GM19035 (cell line): Measurements from ENCODE around the gene CHPF2.

Experiments used
- ATAC-seq: cut with Tn5 transposase; IDR thresholded peaks from one replicate; pipeline ENCODE4 v1.9.1; 2021; ENCODE audit not compliant: unreplicated experiment

The CHPF2 gene

DNA sequence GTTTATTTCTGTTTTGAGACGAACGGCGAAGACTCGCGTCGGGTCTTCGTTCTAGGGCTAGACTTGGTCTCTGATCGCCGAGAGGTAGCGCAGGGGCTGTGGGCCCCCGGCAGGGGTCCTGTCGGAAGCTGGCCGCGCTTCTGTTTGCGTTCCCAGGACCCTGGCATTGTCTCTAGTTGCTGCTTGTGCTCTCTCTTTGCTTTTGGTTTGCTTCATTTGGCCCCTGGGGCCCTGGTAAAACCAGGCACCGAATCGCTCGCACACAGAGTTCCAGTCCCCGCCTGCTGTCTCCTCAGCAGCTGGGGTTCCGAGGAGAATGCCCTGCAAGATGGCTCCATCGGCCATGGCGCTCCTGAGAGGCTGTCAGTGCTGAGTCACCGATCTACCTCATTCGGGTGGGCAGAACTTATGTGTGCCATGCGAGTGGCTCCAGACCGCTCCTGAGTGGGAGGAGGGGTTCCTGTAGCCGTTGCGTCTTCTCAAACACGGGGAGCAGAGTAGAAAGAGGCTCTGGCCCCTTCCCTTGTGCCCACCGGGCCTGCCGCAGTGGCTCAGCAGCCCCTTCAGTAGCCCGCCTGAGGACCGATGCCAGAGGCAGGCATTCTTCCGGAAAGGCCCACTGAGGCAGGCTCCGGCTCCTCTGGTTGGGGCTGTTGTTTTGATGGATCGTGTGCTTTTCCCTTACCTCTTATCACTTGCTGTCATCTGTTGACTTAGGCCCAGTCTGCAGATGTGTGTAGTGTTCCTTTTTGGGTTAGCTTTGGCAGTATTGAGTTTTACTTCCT is 826 bp downstream of the CHPF2 start:
- ATAC-seq, result peak; percentile 25

DNA sequence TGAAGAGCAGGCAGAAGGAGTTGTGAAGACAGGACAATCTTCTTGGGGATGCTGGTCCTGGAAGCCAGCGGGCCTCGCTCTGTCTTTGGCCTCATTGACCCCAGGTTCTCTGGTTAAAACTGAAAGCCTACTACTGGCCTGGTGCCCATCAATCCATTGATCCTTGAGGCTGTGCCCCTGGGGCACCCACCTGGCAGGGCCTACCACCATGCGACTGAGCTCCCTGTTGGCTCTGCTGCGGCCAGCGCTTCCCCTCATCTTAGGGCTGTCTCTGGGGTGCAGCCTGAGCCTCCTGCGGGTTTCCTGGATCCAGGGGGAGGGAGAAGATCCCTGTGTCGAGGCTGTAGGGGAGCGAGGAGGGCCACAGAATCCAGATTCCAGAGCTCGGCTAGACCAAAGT is 1.5 kb downstream of the CHPF2 start:
- no peak for ATAC-seq

DNA sequence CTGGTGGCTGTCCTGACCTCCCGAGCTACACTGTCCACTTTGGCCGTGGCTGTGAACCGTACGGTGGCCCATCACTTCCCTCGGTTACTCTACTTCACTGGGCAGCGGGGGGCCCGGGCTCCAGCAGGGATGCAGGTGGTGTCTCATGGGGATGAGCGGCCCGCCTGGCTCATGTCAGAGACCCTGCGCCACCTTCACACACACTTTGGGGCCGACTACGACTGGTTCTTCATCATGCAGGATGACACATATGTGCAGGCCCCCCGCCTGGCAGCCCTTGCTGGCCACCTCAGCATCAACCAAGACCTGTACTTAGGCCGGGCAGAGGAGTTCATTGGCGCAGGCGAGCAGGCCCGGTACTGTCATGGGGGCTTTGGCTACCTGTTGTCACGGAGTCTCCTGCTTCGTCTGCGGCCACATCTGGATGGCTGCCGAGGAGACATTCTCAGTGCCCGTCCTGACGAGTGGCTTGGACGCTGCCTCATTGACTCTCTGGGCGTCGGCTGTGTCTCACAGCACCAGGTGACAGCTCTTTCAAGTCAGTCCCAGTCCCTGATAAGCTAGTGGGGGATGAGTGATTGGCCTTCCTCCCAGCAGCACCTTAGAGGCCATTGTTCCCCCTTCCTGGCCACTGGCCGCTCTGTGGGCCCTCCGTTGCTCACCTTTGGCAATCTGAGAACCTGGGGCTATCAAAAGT is 3.0 kb downstream of the CHPF2 start:
- ATAC-seq, result no peak

DNA sequence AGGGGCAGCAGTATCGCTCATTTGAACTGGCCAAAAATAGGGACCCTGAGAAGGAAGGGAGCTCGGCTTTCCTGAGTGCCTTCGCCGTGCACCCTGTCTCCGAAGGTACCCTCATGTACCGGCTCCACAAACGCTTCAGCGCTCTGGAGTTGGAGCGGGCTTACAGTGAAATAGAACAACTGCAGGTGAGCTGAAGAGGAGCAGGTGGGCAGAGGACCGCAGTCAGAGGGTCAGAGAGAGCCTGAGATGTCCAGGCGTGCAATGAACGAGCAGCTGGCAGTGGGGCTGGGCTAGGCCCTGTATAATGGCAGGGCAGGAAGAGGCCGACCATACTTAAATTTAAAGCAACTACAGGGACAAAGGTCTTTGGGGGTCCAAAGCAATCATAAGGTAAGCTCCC is 4.1 kb downstream of the CHPF2 start:
- no peak for ATAC-seq

DNA sequence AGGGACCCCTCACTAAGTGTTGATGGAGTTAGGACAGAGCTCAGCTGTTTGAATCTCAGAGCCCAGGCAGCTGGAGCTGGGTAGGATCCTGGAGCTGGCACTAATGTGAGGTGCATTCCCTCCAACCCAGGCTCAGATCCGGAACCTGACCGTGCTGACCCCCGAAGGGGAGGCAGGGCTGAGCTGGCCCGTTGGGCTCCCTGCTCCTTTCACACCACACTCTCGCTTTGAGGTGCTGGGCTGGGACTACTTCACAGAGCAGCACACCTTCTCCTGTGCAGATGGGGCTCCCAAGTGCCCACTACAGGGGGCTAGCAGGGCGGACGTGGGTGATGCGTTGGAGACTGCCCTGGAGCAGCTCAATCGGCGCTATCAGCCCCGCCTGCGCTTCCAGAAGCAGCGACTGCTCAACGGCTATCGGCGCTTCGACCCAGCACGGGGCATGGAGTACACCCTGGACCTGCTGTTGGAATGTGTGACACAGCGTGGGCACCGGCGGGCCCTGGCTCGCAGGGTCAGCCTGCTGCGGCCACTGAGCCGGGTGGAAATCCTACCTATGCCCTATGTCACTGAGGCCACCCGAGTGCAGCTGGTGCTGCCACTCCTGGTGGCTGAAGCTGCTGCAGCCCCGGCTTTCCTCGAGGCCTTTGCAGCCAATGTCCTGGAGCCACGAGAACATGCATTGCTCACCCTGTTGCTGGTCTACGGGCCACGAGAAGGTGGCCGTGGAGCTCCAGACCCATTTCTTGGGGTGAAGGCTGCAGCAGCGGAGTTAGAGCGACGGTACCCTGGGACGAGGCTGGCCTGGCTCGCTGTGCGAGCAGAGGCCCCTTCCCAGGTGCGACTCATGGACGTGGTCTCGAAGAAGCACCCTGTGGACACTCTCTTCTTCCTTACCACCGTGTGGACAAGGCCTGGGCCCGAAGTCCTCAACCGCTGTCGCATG is 5.2 kb downstream of the CHPF2 start:
- ATAC-seq, result no peak

DNA sequence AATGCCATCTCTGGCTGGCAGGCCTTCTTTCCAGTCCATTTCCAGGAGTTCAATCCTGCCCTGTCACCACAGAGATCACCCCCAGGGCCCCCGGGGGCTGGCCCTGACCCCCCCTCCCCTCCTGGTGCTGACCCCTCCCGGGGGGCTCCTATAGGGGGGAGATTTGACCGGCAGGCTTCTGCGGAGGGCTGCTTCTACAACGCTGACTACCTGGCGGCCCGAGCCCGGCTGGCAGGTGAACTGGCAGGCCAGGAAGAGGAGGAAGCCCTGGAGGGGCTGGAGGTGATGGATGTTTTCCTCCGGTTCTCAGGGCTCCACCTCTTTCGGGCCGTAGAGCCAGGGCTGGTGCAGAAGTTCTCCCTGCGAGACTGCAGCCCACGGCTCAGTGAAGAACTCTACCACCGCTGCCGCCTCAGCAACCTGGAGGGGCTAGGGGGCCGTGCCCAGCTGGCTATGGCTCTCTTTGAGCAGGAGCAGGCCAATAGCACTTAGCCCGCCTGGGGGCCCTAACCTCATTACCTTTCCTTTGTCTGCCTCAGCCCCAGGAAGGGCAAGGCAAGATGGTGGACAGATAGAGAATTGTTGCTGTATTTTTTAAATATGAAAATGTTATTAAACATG is 6.0 kb downstream of the CHPF2 start:
- no peak for ATAC-seq

DNA sequence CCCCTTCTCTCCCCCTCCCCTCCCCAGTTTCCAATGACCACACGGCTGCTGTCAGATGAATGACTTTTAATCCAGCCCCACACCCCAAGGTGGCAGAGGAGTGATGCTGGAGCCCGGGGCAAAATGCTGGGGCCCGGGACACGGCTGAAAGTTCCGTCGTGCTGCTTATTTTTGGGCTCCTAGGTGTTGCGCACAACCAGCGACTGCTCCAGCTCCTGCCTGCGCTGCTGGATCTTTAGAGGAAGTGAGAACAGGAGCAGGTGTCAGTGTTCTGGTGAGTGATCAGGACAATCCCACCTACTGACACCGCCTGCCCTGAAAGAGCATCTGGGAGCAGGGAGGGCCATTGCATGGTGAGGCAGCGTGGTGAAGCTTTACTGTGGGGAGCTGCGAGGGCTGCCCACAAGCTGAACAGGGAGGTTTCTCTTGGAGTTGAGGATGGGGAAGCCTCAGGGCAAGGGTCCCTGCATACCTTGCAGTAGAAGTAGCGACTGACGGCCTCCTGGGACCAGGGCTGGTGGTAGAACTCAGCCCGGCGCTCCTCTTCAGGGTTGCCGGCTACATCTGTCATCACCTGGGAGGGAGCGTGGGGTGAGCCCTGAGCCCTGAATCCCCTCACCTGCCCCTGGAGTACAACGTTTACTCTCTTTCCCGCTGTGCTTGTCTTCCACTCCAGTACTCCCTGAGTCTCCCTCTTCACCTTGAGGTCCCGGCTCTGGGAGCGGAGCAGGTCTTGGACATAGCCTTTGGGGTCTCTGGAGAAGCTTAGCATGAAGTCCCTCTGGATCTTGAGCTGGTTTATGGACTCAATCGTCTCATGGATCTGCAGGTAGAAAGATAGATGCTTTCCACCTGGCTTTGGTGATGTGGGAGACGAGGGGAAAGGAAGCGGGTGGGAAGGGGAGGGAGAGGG is 6.9 kb downstream of the CHPF2 start:
- no peak for ATAC-seq

DNA sequence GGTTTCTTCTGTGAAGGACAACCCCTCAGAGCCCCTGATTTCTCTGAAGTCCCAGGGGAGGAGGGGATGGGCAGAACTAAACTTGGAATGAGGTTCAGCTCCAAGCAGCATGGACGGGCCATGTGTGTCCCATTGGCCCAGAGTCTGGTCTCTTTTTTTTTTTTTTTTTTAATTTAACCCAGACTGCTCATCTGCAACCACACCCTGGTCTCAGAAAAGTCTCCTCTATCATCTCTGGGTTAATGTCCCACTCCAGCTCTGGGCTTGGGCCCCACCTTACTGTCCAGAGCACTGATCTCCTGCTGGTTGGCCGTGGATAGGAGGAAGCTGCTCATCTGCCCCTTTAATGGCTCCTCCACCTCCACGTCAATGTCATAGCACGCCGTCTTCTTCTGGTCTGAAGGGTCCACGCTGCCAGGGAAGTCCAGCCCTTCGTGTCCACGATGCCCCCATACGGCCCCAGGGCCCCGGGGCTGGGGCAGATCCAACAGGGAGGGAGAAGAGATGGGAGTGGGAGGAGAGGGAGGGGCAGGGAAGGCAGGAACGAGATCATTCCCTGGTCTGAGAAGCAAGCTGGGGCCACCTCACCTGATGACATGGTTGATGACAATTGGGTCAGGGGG is 7.7 kb downstream of the CHPF2 start:
- ATAC-seq, result no peak

DNA sequence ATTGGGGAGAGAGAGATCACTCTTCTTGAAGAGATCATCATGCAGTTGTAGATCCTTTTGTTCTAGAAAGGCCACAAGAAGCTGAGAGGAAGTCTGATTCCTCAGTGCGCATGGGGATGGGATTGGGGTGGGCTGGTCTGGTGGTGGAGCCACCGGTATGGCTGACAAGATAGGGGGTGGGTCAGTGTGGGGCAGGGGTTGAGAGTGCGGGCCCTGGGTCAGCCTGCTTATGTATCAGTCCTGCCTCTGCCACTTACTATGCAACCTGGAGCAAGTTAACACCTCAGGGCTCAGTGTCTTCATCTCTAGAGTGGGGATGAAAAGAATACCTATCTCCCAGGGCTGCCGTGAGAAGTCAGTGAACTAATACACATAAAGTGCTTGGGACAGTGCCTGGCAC is 8.3 kb downstream of the CHPF2 start:
- ATAC-seq, result no peak

DNA sequence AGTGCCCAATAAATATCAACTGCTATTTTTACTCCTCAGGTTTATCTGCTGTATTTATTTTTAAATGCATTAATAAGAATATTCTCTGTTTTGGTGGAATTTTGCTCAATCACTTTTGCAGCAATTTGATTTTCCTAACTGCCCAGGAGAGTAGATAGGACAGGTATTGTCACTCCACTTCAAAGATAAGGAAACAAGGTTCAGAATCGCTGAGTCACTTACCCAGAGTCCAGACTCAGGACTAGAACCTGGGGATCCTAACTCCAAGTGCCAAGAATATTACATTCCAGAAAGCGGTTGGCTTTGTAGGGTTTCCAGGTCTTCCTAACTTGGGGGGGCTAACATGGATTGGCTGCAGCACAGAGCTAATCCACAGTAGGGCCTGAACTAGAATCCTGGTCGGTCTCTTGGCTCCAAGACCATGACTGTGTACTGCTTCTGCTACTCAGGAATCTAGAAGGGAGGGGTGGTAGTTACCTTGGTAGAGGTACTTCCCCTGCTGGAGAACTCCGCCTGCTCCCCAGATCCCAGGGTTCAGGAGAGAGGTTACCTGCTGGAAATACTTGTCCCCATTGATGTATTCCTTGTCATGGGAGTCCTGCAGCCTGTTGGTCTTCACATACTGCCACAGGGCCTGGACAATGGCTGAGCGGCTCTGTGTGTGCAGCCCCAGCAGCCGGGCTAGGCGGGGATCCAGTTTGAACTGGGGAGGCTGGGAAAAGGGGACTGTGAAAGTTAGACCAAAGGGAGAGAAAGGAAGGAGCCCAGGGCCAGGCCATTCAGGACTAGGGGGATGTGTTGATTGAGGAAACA is 8.9 kb downstream of the CHPF2 start:
- ATAC-seq, result no peak

DNA sequence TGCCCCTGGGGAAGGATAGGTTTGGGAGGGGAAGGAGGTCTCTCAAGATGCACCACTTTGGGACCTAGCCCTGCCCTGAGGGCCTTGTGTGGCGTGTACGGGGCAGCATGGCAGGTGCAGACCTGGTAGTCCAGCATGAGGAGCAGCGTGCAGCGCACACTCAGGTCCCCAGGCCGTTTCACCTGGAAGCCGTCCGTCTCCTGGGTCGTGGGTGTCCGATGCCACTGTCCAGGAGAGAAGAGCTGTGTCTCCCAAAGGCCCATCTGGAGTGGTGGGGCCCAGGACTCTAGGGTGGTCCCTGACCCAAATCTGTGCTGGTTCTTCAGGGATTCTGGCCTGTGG is 9.4 kb downstream of the CHPF2 start:
- ATAC-seq, result no peak

DNA sequence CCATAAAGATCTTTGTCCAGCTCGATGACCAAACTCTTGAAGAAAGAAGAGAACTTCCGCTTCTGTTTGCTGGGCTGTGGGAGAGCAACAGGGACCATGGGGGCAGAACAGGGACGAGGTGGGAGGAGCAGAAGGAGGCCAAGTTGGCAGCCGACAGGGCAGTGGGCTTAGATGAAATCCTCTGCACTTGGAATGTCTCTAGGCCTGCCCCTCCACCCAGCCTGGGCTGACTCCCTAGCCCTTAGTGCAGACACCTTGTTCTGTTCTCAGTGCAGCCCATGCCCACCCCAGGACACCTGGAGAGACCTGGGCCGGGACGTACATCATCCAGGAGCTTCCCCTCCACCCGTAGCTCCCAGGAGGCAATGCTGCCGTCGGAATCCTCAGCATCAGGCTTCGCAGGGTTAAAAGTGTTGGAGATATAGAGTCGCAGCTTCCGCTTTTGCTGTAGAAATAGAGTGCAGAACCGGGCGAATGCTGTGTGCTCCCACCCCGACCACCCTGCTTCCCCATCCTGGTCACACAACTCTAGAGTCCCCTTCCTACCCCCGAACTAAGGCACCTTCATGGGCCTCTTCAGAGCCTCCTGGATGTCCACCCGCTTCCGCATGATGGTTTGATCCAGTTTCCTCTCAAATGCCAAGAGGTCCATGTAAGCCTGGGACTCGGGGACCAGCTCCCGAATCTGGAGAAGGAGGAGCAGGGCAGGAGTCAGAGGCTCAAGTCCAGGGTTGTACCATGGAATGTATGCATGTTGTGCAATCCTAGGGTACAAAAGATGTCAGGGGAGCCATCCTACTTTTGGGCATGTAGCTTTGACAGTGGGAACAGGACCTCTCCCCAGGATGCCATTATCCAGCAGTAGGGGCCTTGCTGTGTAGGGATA is 10.1 kb downstream of the CHPF2 start:
- no peak for ATAC-seq

DNA sequence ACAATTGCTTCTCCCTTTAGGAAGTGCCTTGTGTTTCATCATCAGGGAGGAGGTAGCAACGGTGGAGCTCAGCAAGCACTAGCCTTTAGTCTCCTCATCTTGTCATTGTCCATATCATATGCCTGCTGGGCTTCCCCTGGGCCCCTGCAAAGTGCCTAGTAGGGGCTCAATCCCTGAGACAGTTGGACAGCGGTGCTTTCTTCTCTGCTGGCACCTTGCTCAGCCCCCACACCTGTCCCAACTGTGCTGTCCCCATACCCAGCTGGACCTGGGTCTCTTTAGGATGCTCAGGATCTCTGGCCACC is 10.7 kb downstream of the CHPF2 start:
- no peak for ATAC-seq

DNA sequence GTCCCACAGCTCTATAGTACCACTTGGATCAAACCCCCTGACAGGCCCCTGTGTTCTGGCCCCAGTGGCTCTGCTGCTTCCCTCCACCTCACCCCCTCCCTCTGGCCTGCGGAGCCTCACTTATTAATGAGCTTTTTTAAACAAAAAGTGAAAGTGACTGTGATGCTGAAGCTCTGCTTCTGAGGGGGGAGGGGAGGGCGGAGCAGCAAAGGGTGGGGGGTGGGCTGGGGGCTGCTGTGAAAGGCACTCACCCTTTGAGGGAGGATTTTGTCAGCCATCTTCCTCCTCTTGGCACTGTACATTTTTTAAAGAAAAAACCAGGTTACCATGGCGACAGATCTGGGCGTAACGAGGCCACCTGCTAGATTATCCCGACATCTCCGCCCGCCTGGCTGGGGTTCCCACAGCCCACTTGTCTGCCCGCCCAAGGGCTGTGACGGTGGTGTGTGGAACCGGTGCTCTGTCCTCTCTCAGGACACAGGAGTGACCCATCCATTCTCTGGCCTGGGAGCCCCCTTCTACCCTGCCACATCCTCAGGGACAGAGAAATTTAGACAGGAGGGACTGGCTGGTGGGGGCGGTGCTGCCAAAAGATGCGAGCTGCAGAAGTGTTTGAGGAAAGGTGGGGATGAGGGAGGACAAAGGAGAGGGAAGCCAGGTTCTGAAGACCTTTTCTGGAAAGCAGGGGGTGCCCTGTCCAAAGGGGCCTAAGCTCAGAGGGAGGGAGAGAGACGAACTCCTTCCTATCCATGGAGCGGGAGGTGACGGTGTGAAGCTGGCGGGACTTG is 11.3 kb downstream of the CHPF2 start:
- ATAC-seq, result no peak

DNA sequence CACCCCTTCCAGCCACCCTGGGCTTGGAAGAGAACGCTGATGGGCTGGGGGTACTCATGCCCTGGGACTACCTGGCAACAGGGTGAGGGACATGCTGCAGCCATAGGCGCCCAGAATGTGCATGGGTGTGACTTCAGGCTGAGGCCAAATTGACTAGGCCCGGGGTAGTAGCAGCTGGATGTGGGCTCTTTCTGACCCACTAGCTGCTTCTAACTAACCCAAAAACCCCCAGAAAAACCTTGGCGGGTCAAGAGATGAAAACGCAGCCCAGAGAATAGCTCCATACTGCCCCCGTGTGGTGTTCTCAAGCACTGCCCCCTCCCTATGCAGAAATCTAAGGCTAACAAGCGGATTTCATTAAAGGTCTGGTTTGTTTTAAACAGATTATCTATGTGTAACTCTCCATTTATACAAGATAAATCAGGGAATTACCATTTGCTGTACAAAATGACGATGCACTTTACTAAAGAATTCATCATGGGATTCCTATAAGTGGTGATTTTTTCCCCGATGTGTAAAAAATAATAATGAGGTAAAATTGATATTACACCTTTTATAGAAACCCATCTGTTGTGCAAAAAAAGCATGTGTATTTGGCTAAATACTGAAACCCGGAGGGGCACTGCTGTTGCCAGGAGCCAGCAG is 12.0 kb downstream of the CHPF2 start:
- ATAC-seq, result no peak

DNA sequence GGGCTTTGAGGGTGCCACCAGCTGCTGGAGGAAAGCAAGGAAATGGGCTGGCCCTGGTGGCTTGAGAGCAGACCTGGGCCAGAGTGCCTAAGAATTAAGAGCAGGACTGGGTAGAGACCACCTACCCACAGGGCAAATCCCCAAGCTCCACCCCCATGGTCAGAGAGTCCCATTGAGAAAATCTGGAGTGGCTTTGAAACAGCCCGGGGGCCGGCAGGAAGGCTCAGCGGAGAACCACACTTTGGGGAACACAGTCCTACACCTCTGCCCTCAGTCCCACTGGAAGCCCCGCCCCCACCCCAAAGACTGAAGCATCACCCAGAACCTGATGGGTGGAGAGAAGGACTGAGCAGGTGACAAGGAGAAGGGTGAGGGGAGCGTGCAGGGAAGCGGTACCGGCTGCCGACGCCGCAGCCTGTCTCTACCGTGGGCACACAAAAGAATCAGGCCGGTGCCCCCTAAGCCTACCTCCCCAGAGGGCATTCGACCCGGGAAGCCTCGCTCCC is 12.6 kb downstream of the CHPF2 start:
- no peak for ATAC-seq
